Urinary bladder (tissue), 4 donors: ENCODE data around the gene KCTD20. TPM values are rescaled to one million over a fixed set of nuclear protein-coding genes. Genes with fewer than 3 reads are reported as not detected.

ENCODE experiments used
- DNase-seq: peaks from one replicate; pipeline ENCODE4 v3.0.0-alpha.2; 2015; ENCODE audit errors: extremely low spot score
- H3K27ac ChIP-seq: one replicate; pipeline ENCODE4 v1.5.1; 2013; ENCODE audit warnings: low read depth, mild to moderate bottlenecking, moderate library complexity
- H3K36me3 ChIP-seq: one replicate; pipeline ENCODE4 v1.6.1; 2013; ENCODE audit warnings: mild to moderate bottlenecking, moderate library complexity; ENCODE audit not compliant: insufficient read depth
- H3K4me1 ChIP-seq: one replicate; pipeline ENCODE4 v1.6.1; 2013; ENCODE audit warnings: mild to moderate bottlenecking, moderate library complexity; ENCODE audit not compliant: insufficient read depth
- H3K4me3 ChIP-seq: one replicate; pipeline ENCODE4 v1.5.1; 2013; ENCODE audit warnings: low read depth, low read length
- WGBS: extraction: QIAGEN DNeasy Blood & Tissue Kit; methylation state at CpG from one replicate; pipeline ENCODE4 v1.1.7; 2013; 5-methylcytosine and 5-hydroxymethylcytosine counted together
- polyA plus RNA-seq: library from polyadenylated mRNA; stranded (reverse); fragments of 200-250 nt; gene quantifications from one replicate; pipeline ENCODE4 v1.2.3, GENCODE V29; 2013
- total RNA-seq: library from RNA; depleted of rRNA; stranded (reverse); fragments of >200 nt; gene quantifications from one replicate; pipeline ENCODE4 v1.2.3, GENCODE V29; 2014
- donor health status: healthy with polysubstance abuse.
- donor health status: healthy.

The KCTD20 gene
- total and polyA plus RNA-seq, 2 donors = 37.2 to 93.5 TPM

DNA sequence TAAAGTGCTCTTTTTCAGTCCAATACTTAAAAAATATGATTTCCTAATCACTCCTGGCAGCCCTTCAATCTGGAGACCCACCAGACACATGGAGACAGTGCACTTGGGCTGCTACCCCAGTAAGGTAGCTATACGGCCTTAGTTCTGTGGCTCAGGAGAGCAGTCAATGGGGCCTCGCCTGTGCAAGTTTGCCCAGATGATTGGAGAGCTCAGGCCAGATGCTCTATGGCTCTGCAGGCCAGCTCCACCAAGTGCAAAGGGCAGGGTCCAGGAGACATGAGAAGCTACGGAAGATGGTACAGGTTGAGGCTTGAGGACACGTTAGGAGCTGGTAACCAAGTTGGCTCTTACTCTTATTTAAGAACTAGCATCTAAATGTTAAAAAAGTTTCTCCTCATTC is 73.8 kb downstream of the KCTD20 start:
- Histone ChIP-seq H3K36me3 (no peaks in the 10 kb centered on the region), H3K4me3 (no peak overlapping the region), H3K4me1 (no peaks in the 10 kb centered on the region), H3K27ac (peak overlapping the region; percentile 31)
- WGBS = 86% methylated on average over 4 of the region's 4 CpGs
- no peak for DNase-seq

GRCh38 chr6:36516988-36517387 is 74.2 kb downstream of the KCTD20 start:
- H3K36me3 ChIP-seq = no peaks in the 10 kb centered on the region
- H3K27ac ChIP-seq = no peak overlapping the region
- H3K4me3 ChIP-seq = no peak overlapping the region
- no peak for DNase-seq
- no peaks in the 10 kb centered on the region for H3K4me1 ChIP-seq

GRCh38 chr6:36517408-36517807 is 74.6 kb downstream of the KCTD20 start:
- no peaks in the 10 kb centered on the region for H3K4me1 ChIP-seq
- no peak overlapping the region for H3K4me3 ChIP-seq
- H3K36me3 ChIP-seq = no peaks in the 10 kb centered on the region
- DNase-seq = no peak
- no peak overlapping the region for H3K27ac ChIP-seq
- WGBS = 87% methylated on average over 2 of the region's 2 CpGs

DNA sequence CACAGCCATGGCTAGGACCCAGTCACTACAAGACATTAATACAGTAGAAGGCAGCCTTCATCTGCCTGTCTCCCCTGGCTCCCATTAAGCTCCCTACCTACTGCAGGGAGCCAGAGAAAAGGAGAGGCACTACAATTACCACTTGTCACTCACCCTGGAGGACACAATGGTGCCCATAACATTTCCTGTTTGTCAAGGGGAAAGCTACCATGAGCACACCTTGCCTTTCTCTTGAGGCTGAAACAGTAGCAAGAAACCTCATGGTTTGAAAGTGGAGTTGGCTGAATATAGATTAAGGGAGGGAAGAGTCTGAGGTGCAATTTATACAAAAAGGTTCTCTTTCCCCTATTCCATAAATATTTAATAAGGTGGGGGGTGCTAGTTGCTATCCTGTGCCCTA is 76.6 kb downstream of the KCTD20 start:
- Histone ChIP-seq H3K36me3 (peaks cover 3% of the 10 kb centered on the region), H3K4me1 (no peaks in the 10 kb centered on the region), H3K27ac (no peak overlapping the region), H3K4me3 (no peak overlapping the region)
- DNase-seq = no peak

DNA sequence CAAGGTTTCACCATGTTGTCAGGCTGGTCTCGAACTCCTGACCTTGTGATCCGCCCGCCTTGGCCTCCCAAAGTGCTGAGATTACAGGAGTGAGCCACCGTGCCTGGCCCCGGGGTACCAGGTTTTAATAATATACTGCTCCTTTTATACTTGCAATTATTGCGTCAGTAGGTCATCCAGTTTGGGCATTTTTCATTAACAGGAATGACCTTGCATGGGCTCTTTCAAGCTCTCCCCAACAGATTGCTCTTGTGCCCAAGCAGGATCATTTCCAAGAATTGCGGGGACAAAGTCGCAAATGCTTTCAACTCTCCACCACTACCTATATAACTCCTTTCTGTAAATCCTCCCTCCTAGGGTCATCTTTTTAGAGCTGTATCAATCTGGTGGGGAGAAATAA is 80.7 kb downstream of the KCTD20 start:
- Histone ChIP-seq H3K27ac (no peak overlapping the region), H3K36me3 (peaks cover 3% of the 10 kb centered on the region), H3K4me1 (no peaks in the 10 kb centered on the region), H3K4me3 (no peak overlapping the region)
- DNase-seq = no peak
- 96% methylated on average over 8 of the region's 8 CpGs for WGBS

- H3K4me3 ChIP-seq = no peak overlapping the region
- H3K36me3 ChIP-seq = peaks cover 3% of the 10 kb centered on the region
- no peaks in the 10 kb centered on the region for H3K4me1 ChIP-seq
- no peak for DNase-seq
- no peak overlapping the region for H3K27ac ChIP-seq
- 87% methylated on average over 6 of the region's 6 CpGs for WGBS
Measured at GRCh38 chr6:36523936-36524499, 81.2 kb downstream of the KCTD20 start.

GRCh38 chr6:36524871-36525270 is 82.1 kb downstream of the KCTD20 start:
- Histone ChIP-seq H3K36me3 (peaks cover 3% of the 10 kb centered on the region), H3K4me3 (no peak overlapping the region), H3K27ac (no peak overlapping the region), H3K4me1 (no peaks in the 10 kb centered on the region)
- 76% methylated on average over 5 of the region's 5 CpGs for WGBS
- no peak for DNase-seq

DNA sequence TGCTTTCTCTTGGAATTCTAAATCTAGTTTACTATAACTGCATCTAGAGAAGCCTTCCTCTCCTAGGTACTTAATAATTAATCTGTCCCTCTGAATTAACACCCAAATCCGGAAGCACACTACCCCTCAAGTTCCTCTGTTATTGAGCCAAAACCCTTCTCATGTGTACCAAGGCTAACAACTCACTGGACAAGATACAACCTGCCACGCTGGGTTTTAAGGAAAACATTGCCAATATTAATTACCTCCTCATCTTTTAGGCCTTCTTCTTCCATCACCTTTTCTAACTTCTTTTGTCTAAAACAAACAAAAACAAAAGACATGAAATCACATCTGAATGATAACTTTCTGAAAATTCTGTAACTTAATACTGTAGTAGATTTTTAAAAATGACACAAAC is 82.5 kb downstream of the KCTD20 start:
- Histone ChIP-seq H3K4me1 (no peaks in the 10 kb centered on the region), H3K27ac (no peak overlapping the region), H3K4me3 (no peak overlapping the region), H3K36me3 (peaks cover 3% of the 10 kb centered on the region)
- WGBS = 87% methylated on average over 2 of the region's 2 CpGs
- no peak for DNase-seq

DNA sequence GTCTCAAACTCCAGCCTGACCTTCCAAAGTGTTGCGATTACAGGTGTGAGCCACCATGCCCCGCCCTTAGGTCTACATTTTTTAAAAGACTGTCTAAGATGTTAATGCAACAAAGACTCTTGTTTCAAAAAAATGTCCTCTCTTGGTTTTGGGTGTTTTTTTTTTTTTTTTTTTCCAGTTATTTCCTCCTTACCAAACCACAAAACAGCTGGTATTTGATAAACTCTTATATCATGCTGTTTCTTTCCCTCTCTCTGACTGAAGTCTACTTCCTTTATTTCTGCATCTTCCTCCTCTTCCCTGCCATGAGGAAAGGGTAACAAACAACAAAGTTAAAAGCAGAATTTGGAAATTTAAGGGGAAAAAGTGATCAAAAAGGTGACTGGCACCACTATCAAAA is 83.3 kb downstream of the KCTD20 start:
- peaks cover 3% of the 10 kb centered on the region for H3K36me3 ChIP-seq
- WGBS = 67% methylated on average over 2 of the region's 2 CpGs
- no peaks in the 10 kb centered on the region for H3K4me1 ChIP-seq
- no peak overlapping the region for H3K27ac ChIP-seq
- DNase-seq = no peak
- no peak overlapping the region for H3K4me3 ChIP-seq

DNA sequence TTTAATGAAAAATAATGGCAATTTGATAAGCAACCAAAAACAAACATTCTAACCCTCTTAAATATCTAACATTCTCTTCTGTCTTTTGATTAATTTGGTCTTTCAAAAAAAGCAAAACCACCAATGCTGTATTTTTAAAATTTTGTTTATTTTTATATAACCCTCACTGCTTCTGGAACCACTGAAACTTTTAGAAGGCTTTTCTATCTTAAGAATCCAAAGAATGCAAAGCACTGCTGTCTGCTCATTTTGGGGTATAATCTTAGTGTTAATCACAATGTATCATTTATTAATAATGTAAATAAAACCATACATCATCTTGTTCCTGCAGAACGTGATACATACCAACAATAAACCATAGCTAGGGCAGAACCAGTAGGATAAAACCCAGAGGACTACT is 90.5 kb downstream of the KCTD20 start:
- H3K27ac ChIP-seq = no peak overlapping the region
- WGBS = 25% methylated on average over 1 of the region's 1 CpG
- H3K4me3 ChIP-seq = no peak overlapping the region
- no peak for DNase-seq
- peaks cover 4% of the 10 kb centered on the region for H3K36me3 ChIP-seq
- H3K4me1 ChIP-seq = no peaks in the 10 kb centered on the region

DNA sequence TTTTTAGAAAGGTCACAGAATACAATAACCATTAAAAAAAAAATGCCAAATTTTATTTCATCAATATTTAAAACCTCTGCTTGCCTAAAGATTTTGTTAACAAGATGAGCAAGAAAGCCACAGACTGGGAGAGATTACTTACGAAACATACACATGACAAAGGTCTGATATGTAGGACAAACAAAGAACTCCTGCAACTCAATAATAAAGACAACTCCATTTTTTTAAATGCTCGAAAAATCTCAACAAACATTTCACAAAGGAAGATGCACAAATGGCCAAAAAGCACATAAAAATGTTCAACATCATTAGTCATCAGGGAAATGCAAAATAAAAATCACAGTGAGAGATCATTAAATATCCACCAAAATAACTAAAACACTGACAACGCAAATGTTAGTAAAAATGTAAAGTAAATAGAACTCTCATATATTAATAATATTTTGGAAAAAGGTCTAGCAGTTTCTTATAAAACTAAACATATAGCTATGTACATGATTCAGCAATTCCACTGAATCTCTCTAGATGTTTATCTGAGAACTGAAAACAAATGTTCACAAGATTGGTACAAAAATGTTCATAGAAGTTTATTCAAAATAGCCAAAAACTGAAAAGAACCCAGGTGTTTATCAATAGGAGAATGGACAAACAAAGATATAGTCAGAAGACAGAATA is 94.2 kb downstream of the KCTD20 start:
- H3K36me3 ChIP-seq = peaks cover 7% of the 10 kb centered on the region
- no peak overlapping the region for H3K4me3 ChIP-seq
- no peaks in the 10 kb centered on the region for H3K4me1 ChIP-seq
- WGBS = 71% methylated on average over 3 of the region's 3 CpGs
- H3K27ac ChIP-seq = no peak overlapping the region
- DNase-seq = no peak

DNA sequence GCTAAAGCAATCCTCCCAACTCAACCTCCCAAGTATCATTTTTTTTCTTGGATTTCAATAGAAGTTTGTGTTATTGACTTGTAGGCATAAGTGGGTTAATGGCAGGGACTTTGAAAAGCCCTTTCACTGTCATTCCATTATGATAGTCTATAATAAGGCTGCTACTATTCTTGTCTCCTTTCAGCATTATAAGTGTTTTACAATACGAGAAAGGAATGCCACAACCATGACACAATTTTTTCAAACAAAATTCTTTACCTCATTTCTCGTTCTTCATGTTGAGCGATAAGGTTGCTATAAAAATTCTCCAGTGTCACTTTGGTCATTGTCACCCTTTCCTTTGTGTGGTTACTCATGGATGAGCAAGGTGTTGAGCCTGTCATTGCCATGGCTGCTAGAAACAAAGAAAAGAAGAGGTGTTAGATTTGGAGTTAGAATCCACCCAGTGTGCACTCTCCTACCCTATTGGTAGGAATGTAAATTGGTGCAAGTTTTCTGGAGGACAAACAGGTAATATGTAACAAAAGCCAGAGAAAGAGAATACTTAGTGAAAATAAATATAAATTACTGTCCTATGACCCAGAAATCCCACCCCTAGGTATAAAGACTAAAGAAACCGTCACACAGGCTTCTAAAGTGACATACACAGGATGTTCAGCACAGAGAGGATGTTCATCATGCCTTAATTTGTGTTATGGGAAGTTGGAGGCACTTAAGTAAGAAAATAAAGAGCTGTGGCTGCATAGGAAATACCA is 97.2 kb downstream of the KCTD20 start:
- H3K4me1 ChIP-seq = no peaks in the 10 kb centered on the region
- peaks cover 7% of the 10 kb centered on the region for H3K36me3 ChIP-seq
- no peak for DNase-seq
- no peak overlapping the region for H3K27ac ChIP-seq
- H3K4me3 ChIP-seq = no peak overlapping the region
- 75% methylated on average over 4 of the region's 4 CpGs for WGBS
